ENCODE results near the gene HDC.

Gene HDC, protein sequence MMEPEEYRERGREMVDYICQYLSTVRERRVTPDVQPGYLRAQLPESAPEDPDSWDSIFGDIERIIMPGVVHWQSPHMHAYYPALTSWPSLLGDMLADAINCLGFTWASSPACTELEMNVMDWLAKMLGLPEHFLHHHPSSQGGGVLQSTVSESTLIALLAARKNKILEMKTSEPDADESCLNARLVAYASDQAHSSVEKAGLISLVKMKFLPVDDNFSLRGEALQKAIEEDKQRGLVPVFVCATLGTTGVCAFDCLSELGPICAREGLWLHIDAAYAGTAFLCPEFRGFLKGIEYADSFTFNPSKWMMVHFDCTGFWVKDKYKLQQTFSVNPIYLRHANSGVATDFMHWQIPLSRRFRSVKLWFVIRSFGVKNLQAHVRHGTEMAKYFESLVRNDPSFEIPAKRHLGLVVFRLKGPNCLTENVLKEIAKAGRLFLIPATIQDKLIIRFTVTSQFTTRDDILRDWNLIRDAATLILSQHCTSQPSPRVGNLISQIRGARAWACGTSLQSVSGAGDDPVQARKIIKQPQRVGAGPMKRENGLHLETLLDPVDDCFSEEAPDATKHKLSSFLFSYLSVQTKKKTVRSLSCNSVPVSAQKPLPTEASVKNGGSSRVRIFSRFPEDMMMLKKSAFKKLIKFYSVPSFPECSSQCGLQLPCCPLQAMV

DNA sequence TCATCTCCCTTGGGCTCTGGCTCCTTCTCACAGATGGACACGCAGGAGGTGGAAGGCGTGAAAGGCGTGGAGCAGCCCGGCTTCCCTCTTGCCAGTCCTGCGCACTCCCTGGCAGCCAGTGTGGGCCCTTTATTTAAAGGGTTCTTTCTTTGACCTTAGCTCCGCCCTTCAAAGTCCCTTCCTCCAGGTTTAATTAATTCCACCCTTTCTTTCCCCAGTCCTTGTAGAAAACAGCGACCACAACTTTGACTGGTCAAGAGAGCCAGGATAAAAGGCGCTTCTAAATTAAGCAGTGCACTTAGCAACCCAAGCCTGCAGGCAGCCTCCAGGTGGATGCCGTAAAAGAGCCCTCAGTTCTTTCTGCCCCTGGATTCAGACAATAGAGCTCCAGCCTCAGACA lies at the start of gene HDC:
HDC (minus strand) TSS at position 107 of the 400 bp plus-strand sequence; CDS start at position 4, 103 bp downstream.
- DNase-seq: no peak

GRCh38 chr15:50312636-50313035 lies 47.1 kb upstream of the HDC start:
- DNase-seq: no peak

DNA sequence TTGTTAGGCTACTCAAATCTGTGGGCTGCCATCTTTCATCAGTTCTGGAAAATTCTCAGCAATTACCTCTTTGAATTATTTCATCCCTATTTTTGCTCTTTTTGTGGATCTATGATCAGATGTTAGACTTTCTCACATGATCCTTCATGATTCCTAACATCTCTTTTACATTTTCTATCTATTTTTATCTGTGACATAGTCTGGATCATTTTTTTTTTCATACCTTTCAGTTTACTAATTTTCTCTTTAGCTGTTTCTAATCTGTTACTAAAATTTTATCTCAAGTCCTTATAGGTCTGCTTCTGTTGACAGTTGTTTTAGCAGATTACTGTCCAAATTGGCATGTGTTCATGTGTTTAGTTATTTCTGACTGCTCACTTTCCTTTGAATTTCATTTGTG lies 42.3 kb upstream of the HDC start:
- no peak for DNase-seq

DNA sequence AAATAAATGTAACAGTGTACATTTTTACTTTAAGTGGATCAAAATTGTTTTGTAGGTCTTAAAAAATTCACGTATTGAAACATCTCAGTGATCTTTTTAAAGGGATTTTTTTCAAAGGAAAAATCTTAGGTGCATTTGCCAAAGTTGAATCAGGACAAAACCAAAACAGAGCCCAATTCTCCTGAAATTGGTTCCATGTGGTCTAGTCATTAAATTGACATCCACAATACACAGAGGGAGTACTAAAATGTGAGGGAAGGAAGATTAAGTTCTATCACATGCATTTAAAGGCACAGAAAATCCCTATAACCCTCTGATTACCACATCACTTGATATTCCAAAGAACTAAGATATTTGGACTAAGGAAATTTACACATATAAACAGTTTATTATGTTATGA lies 39.3 kb upstream of the HDC start:
- no peak for DNase-seq

GRCh38 chr15:50302581-50302980 lies 37.1 kb upstream of the HDC start:
- DNase-seq: no peak

GRCh38 chr15:50298340-50298739 lies 32.8 kb upstream of the HDC start:
- no peak for DNase-seq

DNA sequence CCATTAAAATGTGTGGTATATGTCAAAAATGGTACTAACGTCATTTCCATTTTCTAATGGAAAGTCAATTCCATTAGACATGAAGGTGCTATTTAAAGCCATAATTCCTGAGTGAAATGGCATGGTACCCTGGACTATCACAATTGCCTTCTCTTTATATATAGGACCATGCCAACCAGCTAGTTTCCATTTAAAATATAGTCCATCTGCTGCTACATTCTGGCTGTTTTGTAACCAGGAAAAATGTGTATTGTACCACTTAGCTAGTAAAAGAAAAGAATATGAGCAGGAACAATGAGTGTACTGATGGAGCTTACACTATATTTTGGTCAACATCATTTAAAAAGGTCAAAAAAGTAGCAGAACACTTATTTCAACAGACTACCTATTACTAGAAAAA lies 30.4 kb upstream of the HDC start:
- no peak for DNase-seq

GRCh38 chr15:50289749-50290148 lies 24.2 kb upstream of the HDC start:
- DNase-seq: no peak

DNA sequence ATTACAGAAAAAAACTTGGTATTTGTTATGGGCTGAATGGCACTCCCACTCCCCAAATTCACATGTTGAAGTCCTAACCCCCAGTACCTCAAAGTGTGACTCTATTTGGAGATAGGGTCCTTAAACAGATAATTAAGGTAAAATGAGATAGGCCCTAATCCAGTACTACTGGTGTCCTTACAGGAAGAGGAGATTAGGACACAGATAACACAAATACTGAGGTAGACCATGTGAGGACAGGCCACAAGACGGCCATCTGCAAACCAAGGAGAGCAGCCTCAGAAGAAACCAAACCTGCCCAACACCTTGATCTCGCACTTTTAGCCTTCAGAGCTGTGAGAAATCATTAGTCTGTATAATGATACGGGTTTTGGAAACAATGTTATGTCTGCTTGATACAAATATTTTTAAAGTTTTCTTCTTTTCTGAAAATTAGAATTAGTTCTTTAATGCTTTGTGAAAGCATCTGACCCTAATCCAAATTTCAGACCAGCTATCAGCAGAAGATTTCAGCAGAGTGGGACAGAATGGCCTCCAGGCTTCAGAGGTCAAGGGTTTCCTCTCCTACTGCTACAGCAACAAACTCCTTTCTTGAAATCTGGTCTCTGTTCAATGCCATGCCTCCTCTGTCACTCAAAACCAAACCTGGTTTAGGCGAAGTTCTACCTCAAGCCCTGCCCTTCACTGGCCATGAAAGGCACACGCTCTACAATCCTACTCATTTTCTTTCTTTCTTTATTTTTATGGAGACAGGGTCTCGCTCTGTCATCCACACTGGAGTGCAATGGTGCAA lies 22.0 kb upstream of the HDC start:
- no peak for DNase-seq

DNA sequence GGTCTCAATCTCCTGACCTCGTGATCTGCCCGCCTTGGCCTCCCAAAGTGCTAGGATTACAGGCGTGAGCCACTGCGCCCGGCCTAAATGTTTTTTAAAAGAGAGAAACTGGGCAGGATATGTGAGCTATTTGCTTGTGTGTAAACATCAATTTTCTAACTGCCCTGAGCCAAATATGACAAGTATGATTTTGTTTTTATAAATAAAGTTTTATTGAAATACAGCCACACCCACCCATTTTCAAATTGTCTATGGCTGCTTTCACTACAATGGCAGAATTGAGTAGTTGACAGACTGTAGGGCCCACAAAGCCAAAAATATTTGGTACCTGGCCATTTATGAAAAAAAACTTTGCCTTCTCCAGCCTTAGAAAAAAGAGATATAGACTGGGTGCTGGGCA lies 15.9 kb upstream of the HDC start:
- DNase-seq: no peak

DNA sequence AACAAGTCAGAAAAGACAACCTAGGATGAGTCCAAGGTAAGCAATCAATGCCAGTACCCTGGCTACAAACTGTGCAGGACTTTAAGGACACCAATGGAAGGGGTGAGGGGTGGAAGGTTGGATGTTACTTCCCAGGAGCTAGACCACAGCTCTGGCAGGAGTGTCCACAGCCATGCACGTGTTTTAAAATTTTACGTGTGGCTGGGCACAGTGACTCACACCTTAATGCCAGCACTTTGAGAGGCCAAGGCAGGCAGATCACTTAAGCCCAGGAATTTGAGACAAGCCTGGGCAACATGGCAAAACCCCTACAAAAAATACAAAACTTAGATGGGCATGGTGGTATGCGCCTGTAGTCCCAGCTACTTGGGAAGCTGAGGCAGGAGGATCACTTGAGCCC lies 14.7 kb upstream of the HDC start:
- DNase-seq: no peak

- no peak for DNase-seq
These were observed 13.0 kb upstream of the HDC start for GRCh38 chr15:50278496-50278895.

GRCh38 chr15:50277370-50277769 lies 11.8 kb upstream of the HDC start:
- no peak for DNase-seq

GRCh38 chr15:50275908-50276307 lies 10.4 kb upstream of the HDC start:
- no peak for DNase-seq

- DNase-seq: no peak
These were observed 9.6 kb upstream of the HDC start for GRCh38 chr15:50275091-50275490.

GRCh38 chr15:50267577-50267976 lies 2.1 kb upstream of the HDC start:
- no peak for DNase-seq

DNA sequence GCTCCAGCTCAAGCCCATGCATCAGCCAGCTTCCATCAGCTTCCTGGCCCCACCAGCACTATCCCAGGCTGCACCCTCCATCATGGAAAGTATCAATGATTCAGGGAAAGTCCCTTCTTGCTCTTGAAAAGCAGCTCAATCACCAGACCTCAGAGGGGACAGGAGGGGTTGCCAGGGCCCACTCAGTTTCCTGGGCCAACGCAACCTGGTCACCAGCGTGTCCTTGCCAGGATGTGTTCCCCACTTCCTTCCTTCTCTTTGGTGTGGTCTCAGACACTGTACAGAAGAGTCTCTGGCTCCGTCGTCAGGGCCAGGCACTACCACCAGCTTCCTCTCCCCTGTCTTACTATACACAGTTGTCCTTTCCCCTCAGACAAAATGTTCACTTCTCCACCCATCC lies 3.0 kb downstream of the HDC start:
- no peak for DNase-seq

DNA sequence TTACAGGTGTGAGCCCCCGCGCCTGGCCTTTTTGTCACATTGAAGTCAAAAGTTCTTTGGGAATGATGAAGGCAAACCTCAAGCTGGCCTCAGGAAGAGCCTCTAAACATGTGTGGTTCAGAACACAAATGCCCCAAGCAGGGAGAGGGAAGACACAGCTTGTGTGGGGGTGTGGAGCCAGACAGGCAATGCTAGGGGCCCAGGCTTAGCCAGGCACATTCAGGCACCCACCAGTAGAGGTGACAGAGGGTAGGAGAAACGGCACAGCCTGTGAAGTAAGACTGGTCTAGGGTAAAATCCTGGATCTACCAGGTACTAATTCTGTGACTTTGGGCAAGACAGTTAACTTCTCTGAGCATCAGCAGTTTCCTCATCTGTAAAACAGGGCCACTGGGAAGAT lies 3.5 kb downstream of the HDC start:
- DNase-seq: no peak

GRCh38 chr15:50260969-50261496 lies 4.5 kb downstream of the HDC start:
- DNase-seq: no peak

DNA sequence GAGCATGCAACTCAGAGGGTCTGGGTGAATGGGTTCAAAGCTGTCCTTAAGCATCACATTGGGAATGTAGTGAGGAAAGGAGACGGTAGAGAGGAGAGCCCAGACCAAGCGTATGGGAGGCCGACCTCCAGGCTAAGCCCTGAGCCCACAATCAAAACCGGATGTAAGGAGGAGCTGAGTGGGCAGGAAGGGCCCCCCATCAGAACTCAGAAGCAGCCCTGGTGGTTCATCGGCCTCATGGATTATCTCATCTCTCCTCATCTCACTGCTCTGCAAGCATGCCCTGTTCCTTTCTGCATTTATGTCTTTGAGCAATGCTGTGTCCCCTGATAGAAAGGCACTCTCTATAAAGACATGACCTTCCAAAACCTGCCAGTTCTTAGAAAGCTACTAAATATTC lies 6.2 kb downstream of the HDC start:
- no peak for DNase-seq

DNA sequence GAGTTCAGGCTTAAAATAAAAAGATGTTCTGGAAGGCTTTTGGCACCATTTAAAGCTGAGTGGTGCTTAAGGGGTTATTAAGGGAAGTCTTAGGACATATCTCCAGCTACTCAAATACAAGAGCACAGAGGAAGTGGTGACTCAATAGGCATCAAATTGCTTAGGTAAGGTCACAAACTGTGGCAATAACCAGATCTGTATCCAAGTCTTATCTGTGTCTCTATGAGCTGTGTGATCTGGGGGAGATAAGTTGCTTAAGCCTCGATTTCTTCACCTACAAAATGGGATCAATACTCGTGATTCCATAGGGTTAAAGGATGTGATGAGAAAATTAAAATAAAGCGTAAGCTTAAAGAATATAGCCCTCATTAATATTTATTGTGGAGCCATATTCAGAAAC lies 7.6 kb downstream of the HDC start:
- DNase-seq: no peak

DNA sequence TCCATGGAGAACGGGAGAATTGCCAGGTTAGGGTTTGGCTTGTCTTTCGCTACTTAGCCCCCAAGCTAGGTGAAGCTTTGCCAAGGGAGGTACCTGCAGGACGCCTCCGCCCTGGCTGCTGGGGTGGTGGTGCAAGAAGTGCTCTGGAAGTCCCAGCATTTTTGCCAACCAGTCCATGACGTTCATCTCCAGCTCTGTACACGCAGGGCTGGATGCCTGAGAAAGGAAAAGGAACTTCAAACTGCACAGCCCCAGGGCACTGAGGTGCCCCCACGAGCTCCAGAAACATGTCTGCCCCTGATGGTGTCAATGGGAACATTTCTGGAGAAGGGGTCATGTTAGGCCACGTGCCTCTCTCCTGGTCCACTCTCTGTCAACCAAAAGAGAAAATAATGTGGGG lies 8.2 kb downstream of the HDC start:
- no peak for DNase-seq

Measured in nucleus accumbens (tissue), 56 donors.